Trophoblast cell (in vitro differentiated cells and primary cell): ENCODE results near the gene PSMB4. TPM values are rescaled to one million over a fixed set of nuclear protein-coding genes. Genes with fewer than 3 reads are reported as not detected.
A peak's percentile ranks its signal among the peaks of the same experiment; 100 is the strongest.
"Not testable (repeated sequence)": the region's sequence is repeated elsewhere in the genome, so short reads cannot be mapped to it uniquely, and the experiment has no call there.

Experiments
- DNase-seq, 2 donors: peaks; one replicate each; pipeline ENCODE4 v3.0.0-alpha.2; 2016
- H2AFZ ChIP-seq: 2 replicates; pipeline ENCODE4 v1.6.1; 2013; ENCODE audit warnings: low read length, moderate library complexity, mild to moderate bottlenecking; ENCODE audit not compliant: insufficient read depth, poor library complexity
- H2AK5ac ChIP-seq: 2 replicates; pipeline ENCODE4 v1.6.1; 2013; ENCODE audit warnings: mild to moderate bottlenecking, low read length
- H2BK120ac ChIP-seq: 2 replicates; pipeline ENCODE4 v1.6.1; 2013; ENCODE audit warnings: low read length, mild to moderate bottlenecking, moderate library complexity; ENCODE audit not compliant: insufficient read depth, poor library complexity
- H2BK12ac ChIP-seq: 2 replicates; pipeline ENCODE4 v1.6.1; 2013; ENCODE audit warnings: mild to moderate bottlenecking, low read length, moderate library complexity
- H2BK5ac ChIP-seq: 2 replicates; pipeline ENCODE4 v1.6.1; 2013; ENCODE audit warnings: low read length, low read depth, moderate library complexity, mild to moderate bottlenecking; ENCODE audit not compliant: poor library complexity
- H3K14ac ChIP-seq: 2 replicates; pipeline ENCODE4 v1.6.1; 2013; ENCODE audit warnings: mild to moderate bottlenecking, low read length
- H3K18ac ChIP-seq: 2 replicates; pipeline ENCODE4 v1.6.1; 2013; ENCODE audit warnings: mild to moderate bottlenecking, low read length
- H3K23ac ChIP-seq: 2 replicates; pipeline ENCODE4 v1.6.1; 2013; ENCODE audit warnings: low read length
- H3K27ac ChIP-seq: 2 replicates; pipeline ENCODE4 v1.5.1; 2013; ENCODE audit warnings: low read depth, mild to moderate bottlenecking, inconsistent platforms, low read length, moderate library complexity
- H3K27me3 ChIP-seq: 2 replicates; pipeline ENCODE4 v1.6.1; 2013; ENCODE audit warnings: inconsistent platforms, mild to moderate bottlenecking, low read length, moderate library complexity; ENCODE audit not compliant: insufficient read depth
- H3K36me3 ChIP-seq, 2 experiments: 1 replicate in 1 of 2; 2 replicates in 1 of 2; pipeline ENCODE4 v1.6.1; 2013; ENCODE audit warnings: low read length in 2 of 2, mild to moderate bottlenecking in 2 of 2, moderate library complexity in 1 of 2; ENCODE audit not compliant: insufficient read depth in 2 of 2, control insufficient read depth in 1 of 2
- H3K4ac ChIP-seq: 2 replicates; pipeline ENCODE4 v1.6.1; 2013; ENCODE audit warnings: low read depth, mild to moderate bottlenecking, low read length, moderate library complexity
- H3K4me1 ChIP-seq, 2 experiments: 1 replicate in 1 of 2; 2 replicates in 1 of 2; pipeline ENCODE4 v1.6.1; 2013; ENCODE audit warnings: low read length in 2 of 2, mild to moderate bottlenecking in 2 of 2, moderate library complexity in 1 of 2; ENCODE audit not compliant: insufficient read depth in 2 of 2, control insufficient read depth in 1 of 2
- H3K4me2 ChIP-seq: 2 replicates; pipeline ENCODE4 v1.6.1; 2013; ENCODE audit warnings: inconsistent platforms, mild to moderate bottlenecking, low read length, moderate library complexity
- H3K4me3 ChIP-seq: 2 replicates; pipeline ENCODE4 v1.5.1; 2013; ENCODE audit warnings: mild to moderate bottlenecking, low read depth, low read length, inconsistent platforms
- H3K79me1 ChIP-seq: one replicate; pipeline ENCODE4 v1.6.1; 2013; ENCODE audit warnings: low read length
- H3K79me2 ChIP-seq: 2 replicates; pipeline ENCODE4 v1.6.1; 2013; ENCODE audit warnings: low read length, mild to moderate bottlenecking; ENCODE audit not compliant: control insufficient read depth, insufficient read depth, poor library complexity
- H3K9ac ChIP-seq: 2 replicates; pipeline ENCODE4 v1.6.1; 2013; ENCODE audit warnings: mild to moderate bottlenecking, low read length
- H3K9me3 ChIP-seq: 2 replicates; pipeline ENCODE4 v1.6.1; 2013; ENCODE audit warnings: low read depth, mild to moderate bottlenecking, control low read depth, inconsistent platforms, low read length; ENCODE audit not compliant: insufficient read depth
- H4K12ac ChIP-seq: 2 replicates; pipeline ENCODE4 v1.6.1; 2013; ENCODE audit warnings: low read depth, mild to moderate bottlenecking, low read length, moderate library complexity
- H4K8ac ChIP-seq: 2 replicates; pipeline ENCODE4 v1.6.1; 2013; ENCODE audit warnings: low read depth, mild to moderate bottlenecking, low read length, moderate library complexity
- H4K91ac ChIP-seq: one replicate; pipeline ENCODE4 v1.6.1; 2013; ENCODE audit warnings: low read depth, mild to moderate bottlenecking, low read length, moderate library complexity
- WGBS: extraction: QIAGEN DNeasy Blood & Tissue Kit; methylation state at CpG from one replicate; pipeline ENCODE4 v1.1.7; 2013; ENCODE audit warnings: missing lambda C conversion rate; ENCODE audit not compliant: insufficient read length, insufficient coverage; ENCODE audit errors: extremely low coverage; 5-methylcytosine and 5-hydroxymethylcytosine counted together
- polyA plus RNA-seq: library from polyadenylated mRNA; stranded (reverse); fragments of 200-250 nt; gene quantifications from 2 replicates; pipeline ENCODE4 v1.2.3, GENCODE V29; 2013

PSMB4 gene
- polyA plus RNA-seq: 411 and 419 TPM in 2 replicates

DNA sequence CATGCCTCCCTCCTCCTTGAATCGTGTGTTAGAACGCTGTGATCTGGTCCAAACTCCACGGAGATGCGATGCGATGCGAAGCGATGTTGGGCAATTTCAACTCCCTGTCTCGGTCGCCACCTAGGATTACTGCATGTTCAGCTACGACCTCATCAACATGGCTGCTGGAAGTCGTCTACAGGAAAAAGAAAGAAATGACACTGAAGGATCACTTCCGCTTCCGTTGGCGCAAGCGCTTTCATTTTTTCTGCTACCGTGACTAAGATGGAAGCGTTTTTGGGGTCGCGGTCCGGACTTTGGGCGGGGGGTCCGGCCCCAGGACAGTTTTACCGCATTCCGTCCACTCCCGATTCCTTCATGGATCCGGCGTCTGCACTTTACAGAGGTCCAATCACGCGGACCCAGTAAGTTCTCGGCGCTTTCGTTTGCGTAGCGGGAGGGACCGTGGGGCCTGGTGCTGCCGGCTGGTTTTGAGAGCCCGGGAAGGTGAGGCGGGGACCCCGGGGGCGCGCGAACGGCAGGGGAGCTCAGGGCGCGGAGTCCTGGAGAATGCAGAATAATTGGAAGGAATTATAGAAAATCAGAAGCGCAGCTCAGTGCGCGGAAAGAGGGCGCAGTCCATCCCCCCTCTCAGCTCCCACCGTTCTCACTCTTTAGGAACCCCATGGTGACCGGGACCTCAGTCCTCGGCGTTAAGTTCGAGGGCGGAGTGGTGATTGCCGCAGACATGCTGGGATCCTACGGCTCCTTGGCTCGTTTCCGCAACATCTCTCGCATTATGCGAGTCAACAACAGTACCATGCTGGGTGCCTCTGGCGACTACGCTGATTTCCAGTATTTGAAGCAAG is at the start of gene PSMB4:
PSMB4 (plus strand) TSS at position 250 of the 848 bp plus-strand sequence; CDS start at position 265, 15 bp downstream.
- Histone ChIP-seq H3K27me3 (no peaks in the 10 kb centered on the region), H3K79me1 (peaks cover 7% of the 10 kb centered on the region), H3K4ac (peak within 1 kb of the TSS; percentile 93), H3K9ac (peak within 1 kb of the TSS; percentile 97), H4K12ac (peak within 1 kb of the TSS; percentile 87), H4K8ac (peak within 1 kb of the TSS; percentile 79), H3K27ac (peak within 1 kb of the TSS; percentile 44), H4K91ac (peak within 1 kb of the TSS; percentile 76), H3K14ac (peak within 1 kb of the TSS; percentile 80), H3K9me3 (no peaks in the 10 kb centered on the region), H3K36me3 (peaks cover 7 to 20% of the 10 kb centered on the region in 2 experiments), H2BK12ac (no peak within 1 kb of the TSS), H2BK5ac (peak within 1 kb of the TSS; percentile 59), H2AK5ac (peak within 1 kb of the TSS; percentile 60), H3K4me1 (peaks cover 6 to 10% of the 10 kb centered on the region in 2 experiments), H3K79me2 (peaks cover 7% of the 10 kb centered on the region), H3K18ac (peak within 1 kb of the TSS; percentile 53), H2AFZ (peak within 1 kb of the TSS; percentile 38), H3K4me3 (peak within 1 kb of the TSS; percentile 94), H2BK120ac (peak within 1 kb of the TSS; percentile 50), H3K23ac (peak within 1 kb of the TSS; percentile 28), H3K4me2 (peak within 1 kb of the TSS; percentile 79)
- DNase-seq: peak; percentile 84 to 94
- no CpG with 5 or more reads among the region's 63 CpGs for WGBS

DNA sequence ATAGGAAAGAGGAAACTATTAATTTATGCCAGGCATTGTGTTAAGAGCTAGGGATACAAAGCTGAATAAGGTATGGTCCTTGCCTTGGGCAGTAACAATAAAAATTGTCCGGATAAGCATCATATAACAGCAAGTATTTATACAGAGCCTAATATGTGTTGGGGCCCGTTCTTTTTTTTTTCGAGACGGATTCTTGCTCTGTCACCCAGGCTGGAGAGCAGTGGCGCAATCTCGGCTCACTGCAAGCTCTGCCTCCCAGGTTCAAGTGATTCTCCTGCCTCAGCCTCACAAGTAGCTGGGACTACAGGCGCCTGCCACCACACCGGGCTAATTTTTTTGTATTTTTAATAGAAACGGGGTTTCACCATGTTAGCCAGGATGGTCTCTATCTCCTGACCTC is 49.0 kb upstream of the PSMB4 start:
- not testable (repeated sequence) for H3K36me3 ChIP-seq, DNase-seq, H2BK5ac ChIP-seq, H4K12ac ChIP-seq, H3K79me1 ChIP-seq, H3K79me2 ChIP-seq, H2BK12ac ChIP-seq, H2AK5ac ChIP-seq, H3K9ac ChIP-seq, H3K4me3 ChIP-seq, H3K27ac ChIP-seq, H3K4me2 ChIP-seq, H3K23ac ChIP-seq, H3K18ac ChIP-seq, H2AFZ ChIP-seq, H4K8ac ChIP-seq, H3K4ac ChIP-seq, H2BK120ac ChIP-seq, H3K9me3 ChIP-seq, H3K14ac ChIP-seq, H3K27me3 ChIP-seq, H4K91ac ChIP-seq
- H3K4me1 ChIP-seq: peaks cover 6 to 13% of the 10 kb centered on the region in 2 experiments
- WGBS: no CpG with 5 or more reads among the region's 9 CpGs

DNA sequence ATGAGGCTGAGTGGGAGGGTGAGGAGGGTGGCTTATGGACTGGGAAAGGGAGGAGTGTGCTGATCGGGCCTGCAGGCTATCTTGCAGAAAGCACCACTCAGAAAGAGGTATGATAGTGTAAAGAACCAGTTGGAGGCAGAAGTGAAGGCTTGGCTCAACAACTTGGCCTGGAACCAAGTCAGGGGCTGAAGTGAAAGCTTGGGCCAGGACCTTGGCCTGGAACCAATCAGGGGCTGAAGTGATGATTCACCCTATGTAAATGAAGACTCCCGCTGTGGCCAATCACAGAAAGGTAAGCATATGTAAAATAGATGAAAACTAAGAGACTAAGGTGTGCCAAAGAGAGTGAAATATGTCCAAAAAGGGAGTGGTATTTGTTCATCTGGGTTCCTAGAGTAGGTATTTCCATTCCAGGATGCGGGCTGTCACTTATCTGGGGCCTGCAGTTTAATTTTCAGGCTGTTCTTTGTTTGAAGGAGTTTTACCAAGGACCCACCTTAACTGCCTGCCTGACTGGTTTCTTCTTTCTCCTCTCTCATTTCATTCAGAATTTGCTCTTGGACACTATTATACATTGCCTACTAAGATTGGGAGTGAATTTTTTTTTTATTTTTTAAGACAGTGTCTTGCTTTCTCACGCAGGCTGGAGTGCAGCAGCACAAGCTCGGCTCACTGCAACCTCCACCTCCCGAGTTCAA is 47.2 kb upstream of the PSMB4 start:
- H4K12ac ChIP-seq: no peak overlapping the region
- H3K18ac ChIP-seq: no peak overlapping the region
- H3K27ac ChIP-seq: no peak overlapping the region
- no CpG with 5 or more reads among the region's 6 CpGs for WGBS
- H2BK120ac ChIP-seq: no peak overlapping the region
- H3K23ac ChIP-seq: no peak overlapping the region
- no peak overlapping the region for H2AK5ac ChIP-seq
- no peaks in the 10 kb centered on the region for H3K36me3 ChIP-seq
- peaks cover 0 to 4% of the 10 kb centered on the region in 2 experiments for H3K4me1 ChIP-seq
- no peak overlapping the region for H2BK5ac ChIP-seq
- H3K79me2 ChIP-seq: no peaks in the 10 kb centered on the region
- no peaks in the 10 kb centered on the region for H3K27me3 ChIP-seq
- H3K79me1 ChIP-seq: no peaks in the 10 kb centered on the region
- no peak overlapping the region for H2BK12ac ChIP-seq
- no peak overlapping the region for H4K8ac ChIP-seq
- DNase-seq: no peak
- no peak overlapping the region for H2AFZ ChIP-seq
- peaks cover 5% of the 10 kb centered on the region for H3K9me3 ChIP-seq
- H3K14ac ChIP-seq: no peak overlapping the region
- no peak overlapping the region for H4K91ac ChIP-seq
- H3K9ac ChIP-seq: peak overlapping the region; percentile 48
- H3K4me3 ChIP-seq: no peak overlapping the region
- H3K4ac ChIP-seq: no peak overlapping the region
- no peak overlapping the region for H3K4me2 ChIP-seq

DNA sequence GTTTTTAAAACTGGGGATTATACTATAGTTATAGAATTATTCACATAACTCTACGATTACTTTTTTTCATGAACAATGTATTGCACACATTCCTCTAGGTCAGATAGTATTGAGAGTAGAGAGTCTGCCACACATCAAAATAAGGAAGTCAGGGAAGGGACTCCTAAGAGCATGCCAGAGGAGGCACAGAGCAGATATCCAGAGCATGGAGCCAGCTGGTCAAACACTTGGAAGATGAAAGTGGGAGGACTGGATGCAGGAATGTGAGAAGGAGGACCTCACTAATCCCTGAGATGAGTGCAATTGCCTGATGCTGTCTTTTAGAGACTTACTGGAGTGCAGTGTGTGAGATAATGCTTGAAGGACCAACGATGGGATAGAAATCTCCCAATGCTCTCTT is 42.7 kb upstream of the PSMB4 start:
- Histone ChIP-seq H4K12ac (no peak overlapping the region), H3K79me2 (no peaks in the 10 kb centered on the region), H3K4ac (no peak overlapping the region), H3K27ac (no peak overlapping the region), H3K14ac (no peak overlapping the region), H3K9ac (peak overlapping the region; percentile 14), H3K18ac (no peak overlapping the region), H2BK120ac (no peak overlapping the region), H4K8ac (no peak overlapping the region), H4K91ac (no peak overlapping the region), H3K27me3 (no peaks in the 10 kb centered on the region), H3K36me3 (no peaks in the 10 kb centered on the region), H3K4me2 (no peak overlapping the region), H3K4me3 (no peak overlapping the region), H3K79me1 (no peaks in the 10 kb centered on the region), H2AFZ (no peak overlapping the region), H2BK5ac (no peak overlapping the region), H3K4me1 (no peaks in the 10 kb centered on the region), H3K23ac (no peak overlapping the region), H2AK5ac (no peak overlapping the region), H2BK12ac (no peak overlapping the region), H3K9me3 (peaks cover 3% of the 10 kb centered on the region)
- WGBS: no CpG with 5 or more reads among the region's 2 CpGs
- no peak for DNase-seq
